NB4 (cell line): ENCODE data around the gene FAM50B.

Source experiments
- CTCF ChIP-seq: IDR thresholded peaks from one replicate; pipeline ENCODE4 v1.5.1; 2012; ENCODE audit warnings: low read depth, low read length
- POLR2A ChIP-seq: IDR thresholded peaks from 2 replicates; pipeline ENCODE4 v1.6.1; 2011; ENCODE audit warnings: mild to moderate bottlenecking; ENCODE audit not compliant: insufficient read length; ENCODE audit errors: extremely low read depth
- TF ChIP-seq, protein P1 (sequence below): IDR thresholded peaks from 2 replicates; pipeline ENCODE4 v1.6.1; 2011; ENCODE audit warnings: low read depth, low read length

DNA sequence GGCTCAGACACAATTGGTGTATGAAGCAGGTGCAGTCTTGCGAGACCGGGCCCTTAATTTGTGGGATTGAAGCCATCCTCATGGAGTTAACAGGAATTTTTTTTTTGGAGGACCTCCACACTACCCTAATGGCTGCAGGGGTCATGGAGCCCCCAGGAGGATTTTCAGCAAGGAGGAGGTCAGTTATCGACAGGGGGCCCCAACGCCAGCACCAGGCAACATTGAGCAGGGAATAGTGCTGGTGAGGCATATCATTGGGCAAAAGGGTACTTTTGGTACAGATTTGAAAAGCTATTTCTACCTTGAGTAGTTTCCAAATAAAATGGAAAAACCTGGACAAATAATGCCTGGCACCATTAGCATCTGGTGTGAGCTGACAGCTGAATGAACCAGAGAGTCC is 6.7 kb downstream of the FAM50B start:
- TF ChIP-seq CTCF: no peak
- TF ChIP-seq, protein P1, sequence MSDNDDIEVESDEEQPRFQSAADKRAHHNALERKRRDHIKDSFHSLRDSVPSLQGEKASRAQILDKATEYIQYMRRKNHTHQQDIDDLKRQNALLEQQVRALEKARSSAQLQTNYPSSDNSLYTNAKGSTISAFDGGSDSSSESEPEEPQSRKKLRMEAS: no peak
- no peak for TF ChIP-seq POLR2A
